Mucosa of rectum (tissue), 2 donors: ENCODE measurements around the gene TBC1D4.
"Not testable (repeated sequence)": the region's sequence is repeated elsewhere in the genome, so short reads cannot be mapped to it uniquely, and the experiment has no call there.

ENCODE experiments used
- H3K27ac ChIP-seq, 2 donors: one replicate each; pipeline ENCODE4 v1.7.0; 2013; ENCODE audit warnings: inconsistent platforms in 2 of 2, low read depth in 2 of 2, low read length in 2 of 2
- H3K27me3 ChIP-seq, 2 donors: one replicate each; pipeline ENCODE4 v1.7.0; 2013; ENCODE audit warnings: low read length in 2 of 2; ENCODE audit not compliant: control insufficient read depth in 2 of 2, insufficient read depth in 2 of 2
- H3K36me3 ChIP-seq, 2 donors: one replicate each; pipeline ENCODE4 v1.7.0; 2013; ENCODE audit warnings: low read length in 2 of 2; ENCODE audit not compliant: control insufficient read depth in 2 of 2, insufficient read depth in 2 of 2
- H3K4me1 ChIP-seq, 2 donors: one replicate each; pipeline ENCODE4 v1.7.0; 2013; ENCODE audit warnings: low read length in 2 of 2, mild to moderate bottlenecking in 1 of 2; ENCODE audit not compliant: control insufficient read depth in 2 of 2, insufficient read depth in 2 of 2
- H3K4me3 ChIP-seq, 2 donors: one replicate each; pipeline ENCODE4 v1.7.0; 2013; ENCODE audit warnings: low read length in 2 of 2
- H3K9ac ChIP-seq, 2 donors: one replicate each; pipeline ENCODE4 v1.7.0; 2013; ENCODE audit warnings: low read length in 2 of 2, low read depth in 1 of 2, mild to moderate bottlenecking in 1 of 2
- H3K9me3 ChIP-seq, 2 donors: one replicate each; pipeline ENCODE4 v1.7.0; 2013; ENCODE audit warnings: low read length in 2 of 2; ENCODE audit not compliant: control insufficient read depth in 2 of 2
- donor health status: healthy.
- donor health status: Normal muscosa, but diverticular disease.

Gene TBC1D4

DNA sequence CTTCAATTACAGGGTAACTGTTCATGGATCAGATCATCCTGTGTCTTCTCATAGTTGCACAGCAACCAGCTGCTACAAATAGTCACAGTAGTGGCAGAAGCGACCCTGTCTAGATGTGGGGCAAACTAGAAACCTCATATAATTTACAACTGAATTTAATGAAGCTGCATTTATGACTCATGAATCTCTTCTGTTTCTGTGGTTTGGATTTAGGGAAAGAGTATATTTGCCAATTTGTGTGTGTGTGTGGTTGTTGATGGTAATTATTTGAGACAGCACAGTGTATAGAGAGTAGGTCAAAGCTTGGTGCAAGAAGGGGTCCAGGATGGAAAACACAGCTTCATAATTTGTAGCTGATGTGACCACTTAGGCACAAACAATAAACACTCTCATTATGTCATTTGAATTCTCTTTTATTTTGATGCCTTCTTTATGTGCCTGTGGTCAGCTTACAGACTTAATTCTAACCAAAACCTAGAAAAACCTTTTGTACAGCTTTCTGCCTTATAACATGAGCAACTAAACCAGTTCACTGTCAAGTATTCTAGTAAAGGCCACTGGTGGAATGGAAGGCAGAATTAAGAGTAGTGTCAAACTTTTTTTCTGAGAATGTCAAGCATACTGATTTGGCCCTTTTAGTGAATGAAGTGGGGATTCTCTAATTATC is 218.1 kb downstream of the TBC1D4 start:
- H3K9me3 ChIP-seq: no peaks in the 10 kb centered on the region
- no peaks in the 10 kb centered on the region for H3K27me3 ChIP-seq
- H3K36me3 ChIP-seq: no peaks in the 10 kb centered on the region
- H3K4me3 ChIP-seq: no peak overlapping the region
- H3K27ac ChIP-seq: no peak overlapping the region
- no peaks in the 10 kb centered on the region for H3K4me1 ChIP-seq
- H3K9ac ChIP-seq: no peak overlapping the region

- Histone ChIP-seq H3K27me3 (no peaks in the 10 kb centered on the region), H3K36me3 (no peaks in the 10 kb centered on the region), H3K9ac (no peak overlapping the region), H3K4me3 (no peak overlapping the region), H3K4me1 (no peaks in the 10 kb centered on the region), H3K27ac (no peak overlapping the region), H3K9me3 (no peaks in the 10 kb centered on the region)
These were observed 223.7 kb downstream of the TBC1D4 start for GRCh38 chr13:75258159-75258782.

GRCh38 chr13:75256922-75257321 is 225.0 kb downstream of the TBC1D4 start:
- no peaks in the 10 kb centered on the region for H3K36me3 ChIP-seq
- H3K27ac ChIP-seq: no peak overlapping the region
- H3K4me3 ChIP-seq: no peak overlapping the region
- H3K9ac ChIP-seq: no peak overlapping the region
- H3K4me1 ChIP-seq: no peaks in the 10 kb centered on the region
- H3K27me3 ChIP-seq: no peaks in the 10 kb centered on the region
- no peaks in the 10 kb centered on the region for H3K9me3 ChIP-seq

DNA sequence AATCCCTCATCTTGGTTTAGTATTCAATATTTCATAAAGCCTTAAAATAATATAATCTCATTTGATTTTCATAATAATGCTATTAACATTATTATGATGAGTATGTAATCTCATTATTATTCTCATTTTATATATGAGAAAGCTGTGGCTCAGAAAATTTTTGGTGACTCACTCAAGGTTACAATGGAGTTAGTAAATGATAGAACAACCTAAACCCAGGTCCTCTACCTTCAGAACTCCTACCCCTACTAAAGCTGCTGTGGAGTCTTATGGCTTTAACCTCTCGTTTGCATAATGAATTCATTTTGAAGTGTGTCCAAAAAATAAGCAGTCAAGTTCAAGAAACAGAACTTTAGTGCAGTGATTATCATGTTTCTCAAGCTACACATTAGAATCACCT is 226.3 kb downstream of the TBC1D4 start:
- Histone ChIP-seq H3K4me3 (no peak overlapping the region), H3K9ac (no peak overlapping the region), H3K36me3 (no peaks in the 10 kb centered on the region), H3K4me1 (no peaks in the 10 kb centered on the region), H3K27ac (no peak overlapping the region), H3K9me3 (no peaks in the 10 kb centered on the region), H3K27me3 (no peaks in the 10 kb centered on the region)

- H3K9ac ChIP-seq: no peak overlapping the region
- H3K27me3 ChIP-seq: no peaks in the 10 kb centered on the region
- no peaks in the 10 kb centered on the region for H3K36me3 ChIP-seq
- no peak overlapping the region for H3K4me3 ChIP-seq
- H3K9me3 ChIP-seq: no peaks in the 10 kb centered on the region
- no peaks in the 10 kb centered on the region for H3K4me1 ChIP-seq
- no peak overlapping the region for H3K27ac ChIP-seq
These were observed 226.8 kb downstream of the TBC1D4 start for GRCh38 chr13:75255147-75255546.

- Histone ChIP-seq H3K4me1 (no peaks in the 10 kb centered on the region), H3K9me3 (no peaks in the 10 kb centered on the region), H3K36me3 (no peaks in the 10 kb centered on the region), H3K27me3 (no peaks in the 10 kb centered on the region), H3K4me3 (no peak overlapping the region), H3K9ac (no peak overlapping the region), H3K27ac (no peak overlapping the region)
These were observed 230.8 kb downstream of the TBC1D4 start for GRCh38 chr13:75251188-75251587.

GRCh38 chr13:75250526-75251178 is 231.3 kb downstream of the TBC1D4 start:
- Histone ChIP-seq H3K9ac (no peak overlapping the region), H3K27me3 (no peaks in the 10 kb centered on the region), H3K27ac (no peak overlapping the region), H3K36me3 (no peaks in the 10 kb centered on the region), H3K9me3 (no peaks in the 10 kb centered on the region), H3K4me3 (no peak overlapping the region), H3K4me1 (no peaks in the 10 kb centered on the region)

DNA sequence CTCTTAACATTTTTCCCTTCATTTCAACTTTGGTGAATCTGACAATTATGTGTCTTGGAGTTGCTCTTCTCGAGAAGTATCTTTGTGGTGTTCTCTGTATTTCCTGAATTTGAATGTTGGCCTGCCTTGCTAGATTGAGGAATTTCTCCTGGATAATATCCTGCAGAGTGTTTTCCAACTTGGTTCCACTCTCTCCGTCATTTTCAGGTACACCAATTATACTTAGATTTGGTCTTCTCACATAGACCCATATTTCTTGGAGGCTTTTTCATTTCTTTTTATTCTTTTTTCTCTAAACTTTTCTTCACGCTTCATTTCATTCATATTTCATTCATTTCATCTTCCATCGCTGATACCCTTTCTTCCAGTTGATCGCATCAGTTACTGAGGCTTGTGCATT is 236.4 kb downstream of the TBC1D4 start:
- not testable (repeated sequence) for H3K27me3 ChIP-seq, H3K4me1 ChIP-seq, H3K36me3 ChIP-seq

GRCh38 chr13:75240240-75240639 is 241.7 kb downstream of the TBC1D4 start:
- H3K27ac ChIP-seq, H3K36me3 ChIP-seq, H3K9me3 ChIP-seq, H3K27me3 ChIP-seq, H3K4me3 ChIP-seq, H3K9ac ChIP-seq, H3K4me1 ChIP-seq: not testable (repeated sequence)

More for the DNA sequence above, 236.4 kb downstream of the TBC1D4 start:
- H3K27ac ChIP-seq, H3K9ac ChIP-seq, H3K4me3 ChIP-seq, H3K9me3 ChIP-seq: not testable (repeated sequence)

DNA sequence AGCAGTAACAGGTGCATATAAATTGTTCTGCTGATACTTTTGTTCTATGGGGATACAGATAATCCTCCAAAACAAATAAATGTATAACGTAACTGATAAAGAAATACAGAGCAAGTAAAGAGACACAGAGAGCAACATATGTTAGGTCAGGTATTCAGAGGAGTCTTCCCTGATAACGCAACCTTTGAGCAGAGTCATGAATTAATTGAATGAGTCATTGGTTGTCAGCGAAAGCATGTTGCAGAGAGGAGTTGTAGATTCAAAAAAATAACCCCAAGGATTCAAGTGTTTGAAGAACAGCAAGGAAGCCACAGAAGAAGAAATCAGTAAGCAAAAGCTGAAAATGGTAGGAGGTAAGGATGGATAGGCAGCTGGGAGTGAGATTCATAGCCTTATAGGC is 245.2 kb downstream of the TBC1D4 start:
- Histone ChIP-seq H3K9me3 (no peaks in the 10 kb centered on the region), H3K27ac (no peak overlapping the region), H3K4me1 (no peaks in the 10 kb centered on the region), H3K4me3 (no peak overlapping the region), H3K9ac (no peak overlapping the region), H3K27me3 (peaks cover 0 to 2% of the 10 kb centered on the region in 2 donors), H3K36me3 (no peaks in the 10 kb centered on the region)
